Measurements from ENCODE around the gene MYL10. TPM values are rescaled to one million over a fixed set of nuclear protein-coding genes. Genes with fewer than 3 reads are reported as not detected.

MYL10 gene
- polyA plus RNA-seq, 1 of the 3 experiments (the other 2 are of a cell fraction): not detected

DNA sequence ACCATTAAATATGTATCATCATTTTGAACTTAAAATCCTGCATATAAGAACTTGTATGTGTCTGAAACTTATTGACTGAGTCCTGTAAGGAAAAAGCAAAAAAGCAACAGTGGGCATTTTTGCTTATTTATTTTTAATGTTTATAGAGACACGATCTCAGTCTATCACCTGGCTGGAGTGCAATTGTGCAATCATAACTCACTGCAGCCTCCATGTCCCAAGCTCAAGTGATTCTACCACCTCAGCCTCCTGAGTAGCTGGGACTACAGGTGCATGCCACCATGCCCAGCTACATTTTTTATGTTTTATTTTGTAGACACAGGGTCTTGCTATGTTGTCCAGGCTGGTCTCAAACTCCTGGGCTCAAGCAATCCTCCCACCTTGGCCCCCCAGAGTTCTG lies 32.2 kb downstream of the MYL10 start:
- Histone ChIP-seq H3K27ac (ENCODE audit: low read depth in 2 of 2, low read length in 1 of 2) (no peak overlapping the region), H3F3A (replicated peaks; ENCODE audit: insufficient read depth) (no peaks in the 10 kb centered on the region), H3K36me3 (replicated peaks in 1 of 2; ENCODE audit: control insufficient read depth in 1 of 2, insufficient read depth in 2 of 2, low read length in 1 of 2) (no peaks in the 10 kb centered on the region), H3K27me3 (ENCODE audit: insufficient read depth) (peaks cover 5% of the 10 kb centered on the region; the same call in 1 of the 2 replicates), H3K9me3 (no peaks in the 10 kb centered on the region), H3K9ac (no peak overlapping the region), H3K9me2 (no peaks in the 10 kb centered on the region), H3K4me1 (ENCODE audit: control insufficient read depth in 1 of 2, insufficient read depth in 2 of 2, low read depth in 1 of 2, low read length in 1 of 2) (peaks cover 0 to 7% of the 10 kb centered on the region in 2 experiments; a peak in 1 of 4 replicates), H3K4me3 (ENCODE audit: low read depth in 2 of 2, low read length in 1 of 2) (no peak overlapping the region), H3K79me2 (ENCODE audit: insufficient read depth) (no peaks in the 10 kb centered on the region), H3K4me2 (no peak overlapping the region), H4K20me1 (ENCODE audit: insufficient read depth) (no peaks in the 10 kb centered on the region), H2AFZ (ENCODE audit: low read depth) (no peak overlapping the region)
- POLR2A ChIA-PET: no interaction called here
- 43% methylated on average over 1 of the region's 1 CpG for WGBS (ENCODE audit: low lambda C conversion rate)
- CTCF ChIA-PET: interaction anchor here (0.9 to 1.5 kb wide), 6 partner anchors 9 to 675 kb away, joined by 3 to 4 read pairs (median 3); no protein-coding TSS in a partner anchor
- no peak for TF ChIP-seq NRF1 (IDR thresholded peaks at IDR 0.05; ENCODE audit: low read depth, low read length)
- no peak for TF ChIP-seq NFIC (IDR thresholded peaks at IDR 0.05; ENCODE audit: borderline replicate concordance)
- TF ChIP-seq YY1 (IDR thresholded peaks at IDR 0.05; ENCODE audit: low read depth): no peak
- TF ChIP-seq CHD2 (IDR thresholded peaks at IDR 0.05; ENCODE audit: low read length, partially characterized antibody): no peak
- TF ChIP-seq JUND (IDR thresholded peaks at IDR 0.05): no peak
- TF ChIP-seq, protein P1, sequence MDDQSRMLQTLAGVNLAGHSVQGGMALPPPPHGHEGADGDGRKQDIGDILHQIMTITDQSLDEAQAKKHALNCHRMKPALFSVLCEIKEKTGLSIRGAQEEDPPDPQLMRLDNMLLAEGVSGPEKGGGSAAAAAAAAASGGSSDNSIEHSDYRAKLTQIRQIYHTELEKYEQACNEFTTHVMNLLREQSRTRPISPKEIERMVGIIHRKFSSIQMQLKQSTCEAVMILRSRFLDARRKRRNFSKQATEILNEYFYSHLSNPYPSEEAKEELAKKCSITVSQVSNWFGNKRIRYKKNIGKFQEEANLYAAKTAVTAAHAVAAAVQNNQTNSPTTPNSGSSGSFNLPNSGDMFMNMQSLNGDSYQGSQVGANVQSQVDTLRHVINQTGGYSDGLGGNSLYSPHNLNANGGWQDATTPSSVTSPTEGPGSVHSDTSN (IDR thresholded peaks at IDR 0.05): no peak
- no peak for TF ChIP-seq MXI1 (IDR thresholded peaks at IDR 0.05; ENCODE audit: low read depth, low read length)
- no peak for TF ChIP-seq ELF1 (IDR thresholded peaks at IDR 0.05)
- no peak for DNase-seq

- ChIA-PET CTCF (interaction anchor here (0.9 to 1.7 kb wide), 7 partner anchors 10 to 676 kb away, joined by 3 to 4 read pairs (median 3); no protein-coding TSS in a partner anchor), POLR2A (no interaction called here)
- DNase-seq: no peak
- no peaks in the 10 kb centered on the region for H3K9me3 ChIP-seq
- H3K4me1 ChIP-seq (ENCODE audit: control insufficient read depth in 1 of 2, insufficient read depth in 2 of 2, low read depth in 1 of 2, low read length in 1 of 2): peaks cover 0 to 10% of the 10 kb centered on the region in 2 experiments; a peak in 1 of 4 replicates
- H3K4me2 ChIP-seq: no peak overlapping the region
- H3K79me2 ChIP-seq (ENCODE audit: insufficient read depth): no peaks in the 10 kb centered on the region
- H3K9me2 ChIP-seq: no peaks in the 10 kb centered on the region
- 40% methylated on average over 4 of the region's 4 CpGs for WGBS (ENCODE audit: low lambda C conversion rate)
- H3K27me3 ChIP-seq (ENCODE audit: insufficient read depth): peaks cover 5% of the 10 kb centered on the region; the same call in 1 of the 2 replicates
- no peaks in the 10 kb centered on the region for H3F3A ChIP-seq (replicated peaks; ENCODE audit: insufficient read depth)
- H3K36me3 ChIP-seq (replicated peaks in 1 of 2; ENCODE audit: control insufficient read depth in 1 of 2, insufficient read depth in 2 of 2, low read length in 1 of 2): no peaks in the 10 kb centered on the region
- no peaks in the 10 kb centered on the region for H4K20me1 ChIP-seq (ENCODE audit: insufficient read depth)
- H3K27ac ChIP-seq (ENCODE audit: low read depth in 2 of 2, low read length in 1 of 2): no peak overlapping the region
- TF ChIP-seq IRF3 (IDR thresholded peaks at IDR 0.05; ENCODE audit: low read depth, low read length): no peak
- no peak for TF ChIP-seq CHD2 (IDR thresholded peaks at IDR 0.05; ENCODE audit: low read length, partially characterized antibody)
- TF ChIP-seq SMC3 (IDR thresholded peaks at IDR 0.05; ENCODE audit: low read depth, low read length): no peak
- no peak for TF ChIP-seq FOXJ3 (CRISPR knock-in tag; IDR thresholded peaks at IDR 0.05)
- TF ChIP-seq TEAD4 (IDR thresholded peaks at IDR 0.05; ENCODE audit: borderline replicate concordance, insufficient read depth): no peak
- no peak for TF ChIP-seq RXRA (IDR thresholded peaks at IDR 0.05; ENCODE audit: borderline replicate concordance, low read depth)
- TF ChIP-seq MAX (IDR thresholded peaks at IDR 0.05; ENCODE audit: low read depth): no peak
- TF ChIP-seq REST (IDR thresholded peaks at IDR 0.05; ENCODE audit: low read depth, low read length): no peak
- no peak for TF ChIP-seq RFX5 (IDR thresholded peaks at IDR 0.05; ENCODE audit: low read length)
- no peak for TF ChIP-seq USF1 (IDR thresholded peaks at IDR 0.05; ENCODE audit: borderline replicate concordance, low read depth)
- no peak for TF ChIP-seq RCOR1 (IDR thresholded peaks at IDR 0.05; ENCODE audit: low read length)
- TF ChIP-seq ELF1 (IDR thresholded peaks at IDR 0.05): no peak
- TF ChIP-seq MXI1 (IDR thresholded peaks at IDR 0.05; ENCODE audit: low read depth, low read length): no peak
- H2AFZ ChIP-seq (ENCODE audit: low read depth): no peak overlapping the region
- no peak overlapping the region for H3K9ac ChIP-seq
- no peak overlapping the region for H3K4me3 ChIP-seq (ENCODE audit: low read depth in 2 of 2, low read length in 1 of 2)
These were observed 33.1 kb downstream of the MYL10 start for GRCh38 chr7:101595766-101596537.
